ENCODE data around the gene ABLIM3. TPM values are rescaled to one million over a fixed set of nuclear protein-coding genes. Genes with fewer than 3 reads are reported as not detected.

Gene ABLIM3
- total RNA-seq, 2 experiments from 2014 or later = not detected

DNA sequence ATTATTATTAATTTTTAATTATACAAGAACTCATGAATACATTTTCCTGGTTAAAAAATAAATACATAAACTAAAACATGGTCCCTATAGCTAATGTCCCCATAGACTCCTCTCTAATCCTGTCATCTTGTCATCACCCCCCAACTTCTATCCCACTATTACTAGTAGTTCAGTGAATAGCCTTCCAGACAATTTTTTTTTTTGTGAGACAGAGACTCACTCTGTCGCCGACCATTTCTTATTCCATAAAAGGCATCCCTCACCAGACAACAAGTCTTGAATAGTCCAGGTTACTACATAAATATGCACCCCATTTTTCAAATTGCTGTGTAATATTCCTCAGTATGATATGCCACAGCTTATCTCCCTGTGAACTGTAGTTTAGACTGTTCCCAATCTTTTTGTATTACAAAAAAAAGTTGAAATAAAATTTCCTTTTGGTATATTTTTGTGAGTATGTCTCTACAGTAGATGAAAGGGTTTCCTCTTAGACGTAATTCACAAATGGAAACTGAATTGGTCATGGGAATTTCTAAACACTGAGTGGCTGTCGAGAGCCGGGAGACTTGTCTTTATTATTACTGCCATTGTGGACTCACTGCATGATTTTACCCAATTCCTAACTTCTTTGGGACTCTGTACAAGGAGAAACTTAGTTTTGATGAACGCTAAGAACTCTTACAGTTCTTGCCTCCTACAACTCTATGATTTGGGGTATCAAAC lies 6.4 kb upstream of the ABLIM3 start:
- no peak for ATAC-seq
- Mint-ChIP-seq H3K27ac (no peak overlapping the region), H3K4me3 (no peak overlapping the region), H3K36me3 (ENCODE audit: low read depth) (no peaks in the 10 kb centered on the region), H3K27me3 (ENCODE audit: low read depth) (peaks cover 26% of the 10 kb centered on the region), H3K9me3 (ENCODE audit: insufficient read depth) (no peaks in the 10 kb centered on the region), H3K4me1 (ENCODE audit: low read depth) (no peaks in the 10 kb centered on the region)
- DNase-seq = no peak
- ChIA-PET POLR2A (no interaction called here), CTCF (no interaction called here)

DNA sequence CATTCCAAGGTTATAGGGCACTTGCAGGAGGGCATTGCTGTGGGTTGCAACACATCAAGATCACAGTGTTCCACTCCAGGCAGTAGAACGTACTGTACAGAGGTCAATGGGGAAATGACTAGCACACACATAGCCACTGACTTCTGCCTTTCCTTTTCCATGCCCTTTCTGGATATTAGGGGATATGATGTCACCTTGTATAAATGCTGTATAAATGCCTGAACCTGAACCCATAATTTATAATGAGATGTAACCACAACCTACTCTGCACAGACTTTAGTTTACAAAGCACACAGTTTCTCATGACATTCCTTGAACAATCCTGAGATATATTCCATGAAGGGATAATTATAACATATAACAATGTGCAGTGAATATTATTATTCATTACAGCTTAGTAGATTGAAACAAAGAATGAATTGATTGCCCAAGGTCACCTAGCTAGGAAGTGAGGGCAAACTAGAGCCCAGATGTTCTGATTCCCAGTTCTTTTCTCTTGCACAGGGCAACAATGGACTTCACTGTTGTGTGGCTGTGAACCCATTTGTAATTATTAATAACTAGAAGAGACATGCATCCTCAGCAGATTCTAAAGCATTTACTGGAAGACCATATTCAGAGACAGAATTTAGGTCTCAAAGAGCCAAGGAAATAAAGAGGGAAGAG lies 5.6 kb upstream of the ABLIM3 start:
- ChIA-PET POLR2A (no interaction called here), CTCF (no interaction called here)
- Mint-ChIP-seq H3K27me3 (ENCODE audit: low read depth) (peaks cover 25% of the 10 kb centered on the region), H3K36me3 (ENCODE audit: low read depth) (no peaks in the 10 kb centered on the region), H3K27ac (no peak overlapping the region), H3K4me3 (no peak overlapping the region), H3K4me1 (ENCODE audit: low read depth) (no peaks in the 10 kb centered on the region), H3K9me3 (ENCODE audit: insufficient read depth) (no peaks in the 10 kb centered on the region)
- ATAC-seq (no peak), DNase-seq (no peak)

GRCh38 chr5:149138182-149138923 lies 2.9 kb upstream of the ABLIM3 start:
- DNase-seq = no peak
- no peaks in the 10 kb centered on the region for H3K9me3 Mint-ChIP-seq (ENCODE audit: insufficient read depth)
- H3K27ac Mint-ChIP-seq = no peak overlapping the region
- POLR2A ChIA-PET = no interaction called here
- no peak overlapping the region for H3K4me3 Mint-ChIP-seq
- H3K4me1 Mint-ChIP-seq (ENCODE audit: low read depth) = no peaks in the 10 kb centered on the region
- H3K36me3 Mint-ChIP-seq (ENCODE audit: low read depth) = no peaks in the 10 kb centered on the region
- CTCF ChIA-PET = interaction anchor here (1.0 kb wide), 1 partner anchor 131 kb away, joined by 4 read pairs; no protein-coding TSS in a partner anchor
- ATAC-seq = no peak
- H3K27me3 Mint-ChIP-seq (ENCODE audit: low read depth) = peaks cover 23% of the 10 kb centered on the region

DNA sequence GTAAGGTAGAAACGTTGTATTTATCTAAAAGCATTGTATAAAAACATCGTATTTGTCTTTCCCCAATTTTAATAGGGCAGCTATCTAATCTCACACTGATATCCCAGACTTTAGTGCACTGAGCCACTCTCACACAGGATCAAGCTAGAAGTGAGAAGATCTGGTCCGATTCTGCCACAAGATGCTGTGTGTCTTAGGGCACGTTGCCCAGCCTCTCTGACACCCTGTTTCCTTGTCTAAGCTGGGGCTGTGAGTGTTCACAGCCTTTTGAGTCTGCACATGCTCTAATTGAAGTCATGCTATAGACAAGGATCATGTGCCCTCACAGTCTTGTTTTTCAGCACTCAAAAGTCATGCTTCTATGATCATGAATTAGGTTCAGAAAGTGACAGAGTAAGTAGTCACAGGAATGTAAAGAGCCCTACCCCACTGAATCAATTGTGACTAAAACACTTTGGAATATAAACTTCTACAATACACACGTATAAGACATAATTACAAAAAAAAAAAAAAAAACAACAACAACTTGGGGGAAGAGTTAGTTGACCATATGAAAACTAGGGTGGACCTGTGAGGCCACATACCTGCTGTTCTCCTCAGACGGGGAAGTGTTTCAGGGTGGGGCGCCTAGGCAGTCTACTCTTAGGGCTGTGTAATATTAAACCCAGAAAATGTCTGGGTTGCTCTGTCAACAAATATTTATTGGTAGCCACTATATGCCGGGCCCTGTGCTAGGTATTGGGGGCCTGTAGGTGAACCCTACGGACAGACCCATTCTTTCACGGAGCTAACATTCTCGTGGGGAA lies 893 bp upstream of the ABLIM3 start:
- no peak overlapping the region for H3K27ac Mint-ChIP-seq
- H3K9me3 Mint-ChIP-seq (ENCODE audit: insufficient read depth) = no peaks in the 10 kb centered on the region
- peaks cover 25% of the 10 kb centered on the region for H3K27me3 Mint-ChIP-seq (ENCODE audit: low read depth)
- POLR2A ChIA-PET = no interaction called here
- ATAC-seq (no peak), DNase-seq (no peak)
- H3K4me3 Mint-ChIP-seq = peak overlapping the region; percentile 4
- CTCF ChIA-PET = interaction anchor here (1.3 to 1.6 kb wide), 8 partner anchors 18 to 134 kb away, joined by 3 to 7 read pairs (median 4); no protein-coding TSS in a partner anchor
- H3K4me1 Mint-ChIP-seq (ENCODE audit: low read depth) = no peaks in the 10 kb centered on the region
- no peaks in the 10 kb centered on the region for H3K36me3 Mint-ChIP-seq (ENCODE audit: low read depth)

GRCh38 chr5:149141957-149142851 lies 911 bp downstream of the ABLIM3 start:
- CTCF ChIA-PET = interaction anchor here (0.6 to 1.9 kb wide), 18 partner anchors 20 to 132 kb away, joined by 3 to 17 read pairs (median 4); no protein-coding TSS in a partner anchor
- DNase-seq (no peak), ATAC-seq (peak; percentile 6)
- peaks cover 15% of the 10 kb centered on the region for H3K27me3 Mint-ChIP-seq (ENCODE audit: low read depth)
- peak overlapping the region; percentile 45 for H3K4me3 Mint-ChIP-seq
- POLR2A ChIA-PET = no interaction called here
- no peak overlapping the region for H3K27ac Mint-ChIP-seq
- no peaks in the 10 kb centered on the region for H3K36me3 Mint-ChIP-seq (ENCODE audit: low read depth)
- no peaks in the 10 kb centered on the region for H3K4me1 Mint-ChIP-seq (ENCODE audit: low read depth)
- H3K9me3 Mint-ChIP-seq (ENCODE audit: insufficient read depth) = no peaks in the 10 kb centered on the region

- ChIA-PET CTCF (interaction anchor here (0.8 kb wide), 1 partner anchor 16 kb away, joined by 3 read pairs; no protein-coding TSS in a partner anchor), POLR2A (no interaction called here)
- H3K9me3 Mint-ChIP-seq (ENCODE audit: insufficient read depth) = no peaks in the 10 kb centered on the region
- no peak overlapping the region for H3K27ac Mint-ChIP-seq
- H3K4me3 Mint-ChIP-seq = no peak overlapping the region
- H3K36me3 Mint-ChIP-seq (ENCODE audit: low read depth) = no peaks in the 10 kb centered on the region
- ATAC-seq = no peak
- H3K27me3 Mint-ChIP-seq (ENCODE audit: low read depth) = peaks cover 11% of the 10 kb centered on the region
- DNase-seq = no peak
- no peaks in the 10 kb centered on the region for H3K4me1 Mint-ChIP-seq (ENCODE audit: low read depth)
Measured at GRCh38 chr5:149143470-149143869, 2.2 kb downstream of the ABLIM3 start.

DNA sequence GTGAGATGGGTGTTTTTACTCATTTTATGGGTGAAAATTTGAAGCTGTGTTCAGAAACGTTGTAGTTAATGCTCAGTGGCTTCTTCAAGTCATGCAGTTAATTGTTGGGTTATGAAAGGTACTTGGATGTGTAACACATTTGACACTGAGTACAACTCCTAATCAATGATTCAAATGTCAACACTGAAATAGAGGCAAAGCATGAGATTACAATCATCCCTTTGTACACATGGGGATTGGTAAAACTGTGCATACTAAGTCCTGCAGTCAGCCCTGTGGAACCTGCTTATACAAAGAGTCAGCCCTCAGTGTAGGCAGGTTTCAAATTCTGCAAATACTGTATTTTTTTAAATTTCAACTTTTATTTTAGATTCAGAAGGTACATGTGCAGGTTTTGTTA lies 3.3 kb downstream of the ABLIM3 start:
- no peak overlapping the region for H3K4me3 Mint-ChIP-seq
- H3K36me3 Mint-ChIP-seq (ENCODE audit: low read depth) = no peaks in the 10 kb centered on the region
- no peak overlapping the region for H3K27ac Mint-ChIP-seq
- ATAC-seq (no peak), DNase-seq (no peak)
- POLR2A ChIA-PET = interaction anchor here (0.6 kb wide), 1 partner anchor 124 kb away, joined by 6 read pairs; no protein-coding TSS in a partner anchor
- no peaks in the 10 kb centered on the region for H3K9me3 Mint-ChIP-seq (ENCODE audit: insufficient read depth)
- H3K27me3 Mint-ChIP-seq (ENCODE audit: low read depth) = peaks cover 11% of the 10 kb centered on the region
- CTCF ChIA-PET = interaction anchor here (1.0 kb wide), 1 partner anchor 125 kb away, joined by 3 read pairs; no protein-coding TSS in a partner anchor
- H3K4me1 Mint-ChIP-seq (ENCODE audit: low read depth) = no peaks in the 10 kb centered on the region

DNA sequence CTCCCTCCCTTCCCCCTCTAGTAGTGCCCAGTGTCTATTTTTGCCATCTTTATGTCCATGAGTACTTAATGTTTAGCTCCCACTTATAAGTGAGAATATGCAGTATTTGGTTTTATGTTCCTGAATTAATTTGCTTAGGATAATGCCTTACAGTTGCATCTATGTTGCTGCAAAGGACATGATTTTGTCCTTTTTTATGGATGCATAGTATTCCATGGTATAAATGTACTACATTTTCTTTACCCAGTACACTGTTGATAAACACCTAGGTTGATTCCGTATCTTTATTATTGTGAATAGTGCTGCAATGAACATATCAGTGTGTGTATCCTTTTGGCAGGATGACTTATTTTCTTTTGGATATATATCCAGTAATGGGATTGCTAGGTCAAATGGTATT lies 3.8 kb downstream of the ABLIM3 start:
- Mint-ChIP-seq H3K4me1 (ENCODE audit: low read depth) (no peaks in the 10 kb centered on the region), H3K9me3 (ENCODE audit: insufficient read depth) (no peaks in the 10 kb centered on the region), H3K4me3 (no peak overlapping the region), H3K36me3 (ENCODE audit: low read depth) (no peaks in the 10 kb centered on the region), H3K27ac (no peak overlapping the region), H3K27me3 (ENCODE audit: low read depth) (peaks cover 13% of the 10 kb centered on the region)
- DNase-seq (no peak), ATAC-seq (no peak)
- POLR2A ChIA-PET = no interaction called here
- CTCF ChIA-PET = no interaction called here

- ChIA-PET POLR2A (no interaction called here), CTCF (no interaction called here)
- no peak for ATAC-seq
- Mint-ChIP-seq H3K4me3 (no peak overlapping the region), H3K36me3 (ENCODE audit: low read depth) (no peaks in the 10 kb centered on the region), H3K9me3 (ENCODE audit: insufficient read depth) (no peaks in the 10 kb centered on the region), H3K4me1 (ENCODE audit: low read depth) (no peaks in the 10 kb centered on the region), H3K27ac (no peak overlapping the region), H3K27me3 (ENCODE audit: low read depth) (peaks cover 13% of the 10 kb centered on the region)
- no peak for DNase-seq
Measured at GRCh38 chr5:149147676-149148075, 6.4 kb downstream of the ABLIM3 start.

DNA sequence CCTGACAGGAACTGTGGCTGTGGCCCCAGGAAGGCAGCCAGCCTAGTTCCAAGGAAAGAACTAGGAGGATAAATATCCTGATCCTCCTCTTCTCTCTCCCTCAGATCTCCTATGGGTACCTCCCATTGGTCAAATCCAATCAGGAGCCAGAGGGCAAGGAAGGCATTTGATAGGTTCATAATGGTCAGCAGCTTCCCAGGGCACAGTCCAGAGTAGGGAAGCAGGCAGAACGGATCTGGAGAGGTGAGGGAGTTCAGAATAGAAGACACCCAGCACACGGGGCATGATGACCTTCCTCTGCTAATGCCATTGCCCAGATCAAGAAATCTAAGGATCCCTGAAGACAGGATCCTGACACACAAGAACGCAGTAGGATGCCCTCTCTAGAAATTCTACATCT lies 8.6 kb downstream of the ABLIM3 start:
- DNase-seq = no peak
- ChIA-PET POLR2A (no interaction called here), CTCF (no interaction called here)
- Mint-ChIP-seq H3K4me1 (ENCODE audit: low read depth) (no peaks in the 10 kb centered on the region), H3K36me3 (ENCODE audit: low read depth) (no peaks in the 10 kb centered on the region), H3K9me3 (ENCODE audit: insufficient read depth) (no peaks in the 10 kb centered on the region), H3K4me3 (no peak overlapping the region), H3K27ac (no peak overlapping the region), H3K27me3 (ENCODE audit: low read depth) (peaks cover 5% of the 10 kb centered on the region)
- ATAC-seq = no peak

- no peak overlapping the region for H3K27ac Mint-ChIP-seq
- no peak overlapping the region for H3K4me3 Mint-ChIP-seq
- DNase-seq (no peak), ATAC-seq (no peak)
- no peaks in the 10 kb centered on the region for H3K4me1 Mint-ChIP-seq (ENCODE audit: low read depth)
- peaks cover 3% of the 10 kb centered on the region for H3K27me3 Mint-ChIP-seq (ENCODE audit: low read depth)
- no peaks in the 10 kb centered on the region for H3K36me3 Mint-ChIP-seq (ENCODE audit: low read depth)
- H3K9me3 Mint-ChIP-seq (ENCODE audit: insufficient read depth) = no peaks in the 10 kb centered on the region
- ChIA-PET POLR2A (no interaction called here), CTCF (no interaction called here)
Measured at GRCh38 chr5:149150457-149150856, 9.2 kb downstream of the ABLIM3 start.

Data from activated CD8-positive, alpha-beta T cell treated with anti-CD3 and anti-CD28 coated beads, Interleukin-2, amount 10 ng/mL, durations not matched to agents 7 days and 5 days (primary cell).